HL-60 (cell line): ENCODE results near the gene CASTOR1.
A peak's percentile ranks its signal among the peaks of the same experiment; 100 is the strongest.

Experiments
- GABPA ChIP-seq: IDR thresholded peaks from 2 replicates; pipeline ENCODE4 v1.6.1; 2012; ENCODE audit warnings: low read depth
- POLR2AphosphoS5 ChIP-seq: IDR thresholded peaks from 2 replicates; pipeline ENCODE4 v1.6.1; 2012; ENCODE audit warnings: low read depth
- TF ChIP-seq, protein P1 (sequence below): IDR thresholded peaks from one replicate; pipeline ENCODE4 v1.5.1; 2011; ENCODE audit warnings: low read length, control low read depth, inconsistent platforms; ENCODE audit not compliant: insufficient read depth
- TF ChIP-seq, protein P2 (sequence below): IDR thresholded peaks from 2 replicates; pipeline ENCODE4 v1.6.1; 2012; ENCODE audit warnings: low read depth; ENCODE audit not compliant: insufficient replicate concordance

DNA sequence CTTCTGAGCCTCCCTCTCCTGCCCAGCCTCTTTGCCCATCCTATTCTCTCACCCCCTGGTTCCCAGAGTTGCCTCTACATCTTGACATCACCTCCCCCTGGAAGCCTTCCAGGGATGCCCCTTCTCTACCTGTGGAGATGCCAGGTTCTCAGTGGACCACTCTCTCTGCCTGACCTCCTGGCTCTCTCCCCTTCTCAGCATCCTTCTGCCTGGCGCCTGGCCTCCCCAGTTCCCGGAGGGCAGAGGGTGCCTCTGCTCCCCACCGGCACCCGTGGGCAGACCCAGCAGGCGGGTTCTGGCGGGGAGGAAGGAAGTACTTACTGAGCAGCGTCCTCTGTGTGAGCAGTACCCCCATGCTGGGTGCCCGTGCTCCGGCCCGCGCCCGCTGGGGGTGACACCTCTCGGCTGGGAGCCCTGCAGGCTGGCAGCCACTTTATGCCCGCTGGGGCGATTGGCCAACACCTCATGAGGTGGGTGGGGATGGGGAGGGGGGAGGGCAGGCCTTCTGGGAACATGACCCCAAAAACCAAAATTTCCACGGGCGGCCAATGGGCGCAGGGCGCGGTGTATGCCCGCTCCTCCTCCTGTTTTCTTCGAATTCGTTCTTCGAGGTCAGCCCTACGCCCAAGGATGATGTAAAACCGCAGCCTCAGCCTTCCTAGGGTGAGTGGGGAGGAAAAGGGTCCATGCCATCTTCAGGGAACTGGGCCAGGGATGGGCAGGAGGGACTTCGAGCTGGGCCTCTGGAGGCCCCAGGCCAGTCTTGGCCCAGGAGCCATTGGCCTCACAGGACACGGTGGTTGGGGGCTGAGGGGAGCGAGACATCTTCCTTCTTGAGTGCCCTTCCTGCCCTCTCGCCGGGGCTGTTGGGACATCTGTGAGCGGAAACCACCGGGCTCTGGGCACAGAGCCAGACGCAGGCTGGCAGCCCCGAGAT, 22.6 kb downstream of the CASTOR1 start, which contains the start of gene OSM:
- TF ChIP-seq, protein P1, sequence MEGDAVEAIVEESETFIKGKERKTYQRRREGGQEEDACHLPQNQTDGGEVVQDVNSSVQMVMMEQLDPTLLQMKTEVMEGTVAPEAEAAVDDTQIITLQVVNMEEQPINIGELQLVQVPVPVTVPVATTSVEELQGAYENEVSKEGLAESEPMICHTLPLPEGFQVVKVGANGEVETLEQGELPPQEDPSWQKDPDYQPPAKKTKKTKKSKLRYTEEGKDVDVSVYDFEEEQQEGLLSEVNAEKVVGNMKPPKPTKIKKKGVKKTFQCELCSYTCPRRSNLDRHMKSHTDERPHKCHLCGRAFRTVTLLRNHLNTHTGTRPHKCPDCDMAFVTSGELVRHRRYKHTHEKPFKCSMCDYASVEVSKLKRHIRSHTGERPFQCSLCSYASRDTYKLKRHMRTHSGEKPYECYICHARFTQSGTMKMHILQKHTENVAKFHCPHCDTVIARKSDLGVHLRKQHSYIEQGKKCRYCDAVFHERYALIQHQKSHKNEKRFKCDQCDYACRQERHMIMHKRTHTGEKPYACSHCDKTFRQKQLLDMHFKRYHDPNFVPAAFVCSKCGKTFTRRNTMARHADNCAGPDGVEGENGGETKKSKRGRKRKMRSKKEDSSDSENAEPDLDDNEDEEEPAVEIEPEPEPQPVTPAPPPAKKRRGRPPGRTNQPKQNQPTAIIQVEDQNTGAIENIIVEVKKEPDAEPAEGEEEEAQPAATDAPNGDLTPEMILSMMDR, result no peak
- TF ChIP-seq GABPA (0 out of 2 replicates have a peak, but pooled peaks have one; percentile 28), POLR2AphosphoS5 (peak; percentile 97)
- TF ChIP-seq, protein P2, sequence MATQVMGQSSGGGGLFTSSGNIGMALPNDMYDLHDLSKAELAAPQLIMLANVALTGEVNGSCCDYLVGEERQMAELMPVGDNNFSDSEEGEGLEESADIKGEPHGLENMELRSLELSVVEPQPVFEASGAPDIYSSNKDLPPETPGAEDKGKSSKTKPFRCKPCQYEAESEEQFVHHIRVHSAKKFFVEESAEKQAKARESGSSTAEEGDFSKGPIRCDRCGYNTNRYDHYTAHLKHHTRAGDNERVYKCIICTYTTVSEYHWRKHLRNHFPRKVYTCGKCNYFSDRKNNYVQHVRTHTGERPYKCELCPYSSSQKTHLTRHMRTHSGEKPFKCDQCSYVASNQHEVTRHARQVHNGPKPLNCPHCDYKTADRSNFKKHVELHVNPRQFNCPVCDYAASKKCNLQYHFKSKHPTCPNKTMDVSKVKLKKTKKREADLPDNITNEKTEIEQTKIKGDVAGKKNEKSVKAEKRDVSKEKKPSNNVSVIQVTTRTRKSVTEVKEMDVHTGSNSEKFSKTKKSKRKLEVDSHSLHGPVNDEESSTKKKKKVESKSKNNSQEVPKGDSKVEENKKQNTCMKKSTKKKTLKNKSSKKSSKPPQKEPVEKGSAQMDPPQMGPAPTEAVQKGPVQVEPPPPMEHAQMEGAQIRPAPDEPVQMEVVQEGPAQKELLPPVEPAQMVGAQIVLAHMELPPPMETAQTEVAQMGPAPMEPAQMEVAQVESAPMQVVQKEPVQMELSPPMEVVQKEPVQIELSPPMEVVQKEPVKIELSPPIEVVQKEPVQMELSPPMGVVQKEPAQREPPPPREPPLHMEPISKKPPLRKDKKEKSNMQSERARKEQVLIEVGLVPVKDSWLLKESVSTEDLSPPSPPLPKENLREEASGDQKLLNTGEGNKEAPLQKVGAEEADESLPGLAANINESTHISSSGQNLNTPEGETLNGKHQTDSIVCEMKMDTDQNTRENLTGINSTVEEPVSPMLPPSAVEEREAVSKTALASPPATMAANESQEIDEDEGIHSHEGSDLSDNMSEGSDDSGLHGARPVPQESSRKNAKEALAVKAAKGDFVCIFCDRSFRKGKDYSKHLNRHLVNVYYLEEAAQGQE, result peak; percentile 11
